NCI-H2196 treated with DMSO at 0.1 percent for 48 hours (cell line): ENCODE data around the gene FXYD6.

Source experiments
- DNase-seq: peaks from one replicate; lab custom pipeline; 2025; ENCODE audit not compliant: unreplicated experiment; lab: John Stamatoyannopoulos, UW

The FXYD6 gene

DNA sequence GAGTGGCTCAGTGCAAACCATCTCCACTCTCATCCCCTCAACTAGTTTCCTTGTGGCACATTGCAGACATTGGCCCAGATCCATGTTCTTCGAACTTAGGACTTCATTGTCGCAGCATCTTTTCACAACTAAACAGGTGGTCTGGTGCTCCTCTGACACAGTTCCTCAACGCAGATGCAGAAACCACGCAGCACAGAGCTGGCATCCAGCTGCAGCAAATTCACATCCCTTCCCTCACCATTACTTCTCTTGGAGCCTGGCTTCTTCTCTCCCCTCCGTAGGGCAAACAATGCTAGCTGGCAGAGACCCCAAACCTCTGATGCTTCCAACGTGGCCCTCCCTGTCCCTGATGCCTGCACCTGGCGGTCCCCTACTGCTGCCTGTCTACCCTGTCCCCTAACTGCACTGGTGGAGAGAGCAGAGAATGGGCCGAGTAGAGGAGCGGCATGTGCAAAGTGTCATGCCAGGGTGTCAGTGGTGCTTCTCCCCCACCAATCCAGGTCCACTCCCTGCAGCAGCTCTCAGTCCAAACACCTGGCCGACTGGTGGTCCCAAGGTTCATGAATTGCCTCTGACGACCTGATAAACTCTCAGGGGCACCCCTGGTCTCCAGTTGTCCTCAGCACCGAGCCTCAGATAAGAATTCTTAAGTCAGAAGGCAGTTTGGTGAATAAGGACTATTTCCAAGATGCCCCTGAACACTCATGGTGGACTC, 34.6 kb upstream of the FXYD6 start:
- DNase-seq = no peak

DNA sequence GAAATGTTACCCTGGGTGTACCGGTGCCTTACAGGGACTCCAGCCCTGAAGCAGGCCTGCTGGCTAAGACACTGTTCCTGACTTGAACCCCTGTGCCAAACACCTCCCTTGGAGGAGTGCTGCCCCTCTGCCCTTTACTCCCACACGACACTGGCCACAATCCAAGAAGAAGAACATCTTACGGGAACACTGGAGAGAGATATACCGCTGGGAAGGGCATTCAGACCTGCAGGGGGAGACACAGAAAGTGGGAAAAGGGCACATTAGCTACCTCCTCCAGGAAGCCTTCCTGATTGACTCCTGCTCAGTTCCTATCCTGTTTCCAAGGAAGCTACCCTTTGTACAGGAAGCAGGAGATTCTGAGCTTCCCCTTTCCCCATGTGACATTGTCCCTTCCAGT, 34.1 kb upstream of the FXYD6 start:
- DNase-seq = no peak

- no peak for DNase-seq
Measured at GRCh38 chr11:117909611-117910382, 33.3 kb upstream of the FXYD6 start.

DNA sequence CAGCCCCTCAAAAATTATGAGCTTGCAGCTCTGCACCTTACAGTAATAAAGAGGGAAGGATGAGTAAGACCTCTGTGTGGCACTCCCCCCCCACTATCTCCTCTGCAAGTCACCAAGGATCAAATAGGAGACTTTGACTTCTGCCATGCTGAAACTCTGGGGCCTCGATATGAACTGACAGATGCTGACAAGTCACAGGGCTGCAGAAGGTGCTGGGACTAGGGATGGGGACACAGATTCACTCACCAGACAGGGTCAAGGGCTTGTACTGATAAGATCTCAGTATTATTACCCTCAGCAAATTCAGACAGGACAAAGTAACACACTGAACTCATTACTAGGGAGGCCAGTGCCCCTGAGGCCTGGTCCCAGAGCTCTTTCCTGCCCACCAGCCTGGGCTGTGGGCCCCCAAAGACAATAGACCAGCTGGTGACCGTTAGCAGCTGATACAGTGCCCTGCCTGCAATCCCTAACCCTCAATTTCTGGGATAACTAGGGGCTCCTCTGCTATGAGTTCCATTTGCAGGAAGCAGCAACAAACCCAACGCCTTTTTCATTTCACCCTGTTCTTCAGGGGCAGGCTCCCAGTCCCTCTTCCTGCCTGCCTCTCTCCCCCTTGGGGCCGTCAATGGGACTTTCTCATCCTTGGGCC, 32.6 kb upstream of the FXYD6 start:
- no peak for DNase-seq

- no peak for DNase-seq
Measured at GRCh38 chr11:117908109-117908895, 31.8 kb upstream of the FXYD6 start.

- DNase-seq = peak; percentile 90
Measured at GRCh38 chr11:117907276-117908108, 31.0 kb upstream of the FXYD6 start.

DNA sequence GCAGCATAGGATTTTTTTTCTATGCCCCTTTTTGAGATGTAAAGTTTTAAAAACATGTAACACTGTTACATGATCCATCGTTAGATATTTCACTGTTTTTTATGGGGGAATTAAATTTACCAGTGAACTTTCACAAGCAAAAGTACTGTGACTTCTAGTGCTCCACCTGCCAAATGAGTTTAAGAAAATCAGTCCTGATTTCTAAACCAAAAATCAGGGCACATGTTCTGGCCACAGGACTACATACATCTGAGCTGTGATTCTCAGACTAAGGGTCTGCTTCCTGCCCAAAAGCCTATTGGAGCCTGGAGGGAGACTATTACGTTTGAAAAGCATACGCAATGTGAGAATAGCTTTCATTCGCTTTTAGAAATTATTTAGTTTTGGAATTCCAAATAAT, 30.3 kb upstream of the FXYD6 start:
- no peak for DNase-seq

GRCh38 chr11:117906126-117906525, 29.7 kb upstream of the FXYD6 start:
- no peak for DNase-seq

GRCh38 chr11:117905524-117905923, 29.1 kb upstream of the FXYD6 start:
- no peak for DNase-seq

DNA sequence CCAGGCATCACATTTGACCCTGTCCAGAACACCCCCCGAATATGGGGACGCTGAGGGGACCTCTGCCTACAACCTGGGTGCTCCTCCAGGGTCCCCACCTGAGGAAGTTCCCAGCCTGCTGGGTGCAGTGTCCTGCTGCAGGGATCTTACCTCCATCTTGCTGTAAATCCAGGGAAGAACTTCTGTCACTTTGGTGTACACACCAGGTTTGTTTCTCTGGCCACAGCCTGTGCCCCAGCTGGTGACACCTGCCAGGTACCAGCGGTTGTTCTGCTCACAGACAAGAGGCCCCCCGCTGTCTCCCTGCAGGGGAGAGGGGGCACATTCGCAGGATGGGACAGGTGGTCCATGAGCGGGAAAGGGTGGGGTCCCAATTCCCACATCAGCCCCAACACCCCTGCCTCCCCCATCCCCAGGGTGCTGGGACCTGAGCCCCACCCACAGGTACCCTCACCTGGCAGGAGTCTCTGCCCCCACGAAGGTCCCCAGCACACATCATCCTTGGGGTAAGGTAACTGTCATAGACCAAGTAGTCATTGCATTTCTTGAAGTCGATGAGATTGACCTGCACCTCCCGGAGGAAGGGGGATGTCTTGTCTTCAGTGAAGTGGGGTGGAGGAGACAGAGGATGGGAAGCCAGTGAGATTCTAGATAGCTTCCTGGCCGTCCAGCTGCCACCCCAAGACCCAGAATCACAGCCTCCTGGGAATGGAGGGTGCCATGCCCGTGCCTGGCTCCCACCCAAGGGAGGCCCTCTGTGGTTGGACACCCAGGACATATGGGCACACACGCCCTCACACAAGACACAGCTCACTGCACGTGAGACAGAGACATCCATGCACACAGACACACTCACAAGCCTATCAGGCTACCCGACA, 27.3 kb upstream of the FXYD6 start:
- no peak for DNase-seq

DNA sequence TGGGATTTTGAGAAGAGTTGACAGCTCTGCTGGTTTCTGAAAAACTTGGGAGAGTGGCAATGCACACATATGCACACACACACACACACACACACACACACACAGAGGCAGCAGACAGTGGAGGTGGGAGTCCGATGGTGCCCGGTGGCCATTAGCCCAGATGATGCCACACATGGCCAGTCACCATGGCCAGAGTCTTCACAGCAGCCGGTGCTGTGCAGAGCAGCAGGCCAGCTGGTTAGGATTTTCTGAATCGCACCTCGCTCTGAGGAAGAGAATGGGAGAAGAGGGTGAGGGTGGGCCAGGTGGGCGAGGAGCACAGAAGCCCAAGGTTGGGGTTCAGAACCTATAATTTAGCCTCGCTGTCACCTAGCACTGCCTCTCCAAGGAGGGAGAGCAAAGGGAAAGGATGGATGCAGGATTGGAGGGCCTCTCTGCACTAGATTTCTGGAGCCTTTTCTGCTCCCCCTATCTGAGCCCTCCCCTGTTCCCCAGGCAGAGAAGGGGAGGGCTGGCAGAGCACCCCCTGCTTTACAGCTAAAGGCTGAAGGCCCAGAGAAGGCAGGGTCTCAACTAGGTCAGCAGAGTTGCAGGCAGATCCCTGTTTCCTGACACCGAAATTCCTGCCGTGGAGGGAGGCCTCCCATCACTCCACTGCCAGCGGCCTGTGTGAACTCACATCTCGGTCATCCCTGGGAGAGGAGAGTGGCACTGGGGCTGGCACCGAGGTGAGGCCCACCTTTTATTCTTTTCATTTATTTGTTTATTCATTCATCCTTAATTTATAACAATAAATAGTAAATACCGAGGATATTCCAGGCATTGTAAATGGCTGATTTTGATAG, 25.8 kb upstream of the FXYD6 start:
- no peak for DNase-seq

DNA sequence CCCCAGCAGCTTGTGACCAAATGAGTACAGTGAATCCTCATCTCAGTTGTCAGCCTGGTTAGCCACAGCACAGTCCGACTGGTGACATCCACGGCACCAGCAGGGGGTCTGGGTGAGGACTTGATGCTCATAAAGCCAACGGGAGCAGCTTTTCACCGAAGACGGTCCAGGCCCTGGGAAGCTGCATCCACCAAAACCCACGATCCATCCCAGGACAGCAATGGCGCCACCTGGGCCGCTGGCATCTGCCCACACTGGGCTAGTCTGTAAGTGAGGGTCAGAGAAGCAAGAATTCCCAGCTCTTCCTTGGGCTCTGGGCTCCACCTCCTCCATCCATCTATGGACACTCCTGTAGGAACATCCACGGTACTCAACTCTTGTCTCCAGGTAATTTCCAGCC, 25.1 kb upstream of the FXYD6 start:
- no peak for DNase-seq

GRCh38 chr11:117900720-117901440, 24.4 kb upstream of the FXYD6 start:
- no peak for DNase-seq

- no peak for DNase-seq
Measured at GRCh38 chr11:117900121-117900648, 23.7 kb upstream of the FXYD6 start.

GRCh38 chr11:117898059-117898458, 21.6 kb upstream of the FXYD6 start:
- DNase-seq = no peak

- no peak for DNase-seq
Measured at GRCh38 chr11:117892651-117893050, 16.2 kb upstream of the FXYD6 start.

DNA sequence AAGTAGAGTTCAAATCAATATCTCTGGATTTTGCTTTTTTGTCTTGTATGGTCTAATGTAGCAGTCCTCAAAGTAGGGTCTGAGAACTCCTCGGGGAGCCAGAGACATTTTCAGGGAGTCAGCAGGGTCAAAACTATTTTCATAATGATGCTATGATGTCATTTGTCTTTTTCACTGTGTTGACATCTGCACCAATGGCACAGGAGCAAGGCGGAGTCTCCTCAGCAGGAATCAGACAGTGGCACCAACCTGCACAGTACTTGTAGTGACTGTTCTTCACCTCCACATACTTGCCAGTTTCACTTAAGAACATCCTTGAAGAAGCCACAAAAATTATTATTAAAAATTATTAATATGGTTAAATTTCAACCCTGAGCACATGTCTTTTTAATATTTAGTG, 14.9 kb upstream of the FXYD6 start:
- DNase-seq = no peak

DNA sequence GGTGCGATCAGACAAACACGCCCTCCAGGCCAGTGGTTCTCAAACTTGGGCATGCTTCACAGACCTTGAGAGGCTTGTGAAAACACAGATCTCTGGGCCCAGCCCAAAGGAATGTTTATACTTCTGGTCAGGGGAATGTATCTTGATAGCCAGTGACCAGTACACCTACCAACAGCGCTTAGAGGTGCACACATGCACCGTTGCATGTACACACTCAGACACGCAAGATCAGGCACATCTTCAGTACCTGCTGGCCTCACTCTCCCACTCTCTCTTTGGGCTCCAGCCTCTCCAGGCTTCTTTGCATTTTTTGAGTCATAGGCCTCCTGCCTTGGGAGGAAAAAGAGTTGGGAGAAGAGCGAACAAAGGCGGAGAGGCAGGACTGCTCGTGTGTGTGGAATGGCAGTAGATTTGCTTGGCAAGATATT, 11.7 kb upstream of the FXYD6 start:
- no peak for DNase-seq
